Panc1 (cell line): ENCODE measurements around the gene GPR137.

Experiments
- CTCF ChIP-seq: fragments of 450-650 bp; IDR thresholded peaks from 2 replicates; pipeline ENCODE4 v1.5.1; 2017; ENCODE audit warnings: mild to moderate bottlenecking
- SIN3A ChIP-seq: IDR thresholded peaks from 2 replicates; pipeline ENCODE4 v1.6.1; 2012; ENCODE audit warnings: low read depth, mild to moderate bottlenecking, low read length, moderate library complexity, borderline replicate concordance; ENCODE audit not compliant: insufficient read depth

DNA sequence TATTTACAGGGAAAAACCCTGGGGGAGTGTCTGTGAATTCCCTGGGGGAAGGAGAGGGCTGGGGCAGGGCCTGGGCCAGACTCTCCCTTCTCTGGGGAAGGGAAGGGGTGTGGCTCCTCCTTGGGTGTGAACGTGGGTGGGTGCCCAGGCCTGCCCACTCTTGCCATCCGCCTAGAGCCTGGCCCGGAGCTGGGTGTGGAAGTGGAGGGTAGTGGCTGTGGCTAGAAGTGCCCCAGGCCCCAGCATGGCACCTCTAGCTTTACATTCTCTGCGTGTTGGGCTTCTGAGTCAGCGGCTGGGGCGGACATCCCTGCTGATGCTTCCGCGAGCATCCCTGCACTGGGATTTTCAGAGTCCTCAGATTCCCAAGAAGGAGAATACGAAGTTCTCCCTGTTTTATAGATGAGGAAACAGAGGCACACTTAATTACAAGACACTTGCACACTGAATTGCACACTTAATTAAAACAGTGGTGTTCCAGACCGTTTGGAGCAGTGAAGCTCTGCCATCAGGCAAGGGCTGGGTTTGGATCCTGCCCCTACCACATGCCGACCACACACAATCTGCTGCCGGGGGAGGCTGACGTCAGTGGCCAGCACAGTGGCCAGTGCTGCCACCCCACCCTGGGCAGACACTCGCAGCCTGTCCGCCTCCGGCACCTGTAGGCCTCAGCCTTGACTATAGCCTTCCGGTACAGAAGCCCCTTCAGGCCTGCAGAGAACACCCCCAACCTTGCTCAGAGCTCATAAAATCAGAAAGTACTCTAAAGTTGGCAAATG, 8.8 kb upstream of the GPR137 start:
- TF ChIP-seq CTCF (no peak), SIN3A (no peak)
